ENCODE measurements around the gene FZD8. TPM values are rescaled to one million over a fixed set of nuclear protein-coding genes. Genes with fewer than 3 reads are reported as not detected.

FZD8 gene
- total and polyA plus RNA-seq, 2 donors (not counting 1 experiment from before 2014, with no cell fraction given) = 0.76 to 1.7 TPM

- ATAC-seq (ENCODE audit: low read depth) = no peak
- no peak overlapping the region for H3K27ac ChIP-seq (ENCODE audit: low read length in 2 of 2)
- Mint-ChIP-seq H3K9me3 (ENCODE audit: insufficient read depth) (no peaks in the 10 kb centered on the region), H3K27ac (no peak overlapping the region), H3K4me1 (no peaks in the 10 kb centered on the region), H3K4me3 (no peak overlapping the region), H3K27me3 (no peaks in the 10 kb centered on the region)
- intact Hi-C loops (cut with micrococcal nuclease) = no loop called here
- DNase-seq = no peak
- TF ChIP-seq EZH2 (IDR thresholded peaks at IDR 0.05; ENCODE audit: borderline replicate concordance, insufficient read depth, low read depth, low read length, poor library complexity, severe bottlenecking) (no peak), CTCF (IDR thresholded peaks at IDR 0.05) (no peak)
- no peaks in the 10 kb centered on the region for H3K27me3 ChIP-seq (replicated peaks in 1 of 4; ENCODE audit: control extremely low read depth in 1 of 4, control insufficient read depth in 3 of 4, insufficient read depth in 4 of 4, low read length in 3 of 4)
- no peaks in the 10 kb centered on the region for H3K79me2 ChIP-seq (ENCODE audit: control insufficient read depth, insufficient read depth, low read length)
- ChIA-PET POLR2A (no interaction called here), CTCF (no interaction called here)
- H3K4me2 ChIP-seq (replicated peaks; ENCODE audit: low read depth, low read length, poor library complexity, severe bottlenecking) = no peak overlapping the region
- no peaks in the 10 kb centered on the region for H3K36me3 ChIP-seq (replicated peaks in 1 of 2; ENCODE audit: control extremely low read depth in 1 of 2, control insufficient read depth in 1 of 2, extremely low read depth in 1 of 2, insufficient read depth in 2 of 2, low read length in 1 of 2)
- H3K4me1 ChIP-seq (ENCODE audit: control insufficient read depth in 2 of 2, insufficient read depth in 2 of 2, low read length in 2 of 2) = no peaks in the 10 kb centered on the region
- no peak overlapping the region for H2AFZ ChIP-seq (ENCODE audit: insufficient read depth, low read depth, low read length, poor library complexity, severe bottlenecking)
- H3K9me3 ChIP-seq (ENCODE audit: control extremely low read depth in 1 of 3, control insufficient read depth in 2 of 3, insufficient read depth in 1 of 3, low read length in 2 of 3) = no peaks in the 10 kb centered on the region
- no peaks in the 10 kb centered on the region for H4K20me1 ChIP-seq (ENCODE audit: control insufficient read depth, insufficient read depth, low read length, poor library complexity, severe bottlenecking)
- H3K4me3 ChIP-seq (ENCODE audit: control extremely low read depth in 1 of 5, extremely low read depth in 1 of 5, insufficient read depth in 1 of 5, low read depth in 2 of 5, low read length in 4 of 5) = no peak overlapping the region
- no CpG with 5 or more reads among the region's 1 CpG for WGBS (ENCODE audit: insufficient coverage)
- no peak overlapping the region for H3K9ac ChIP-seq (ENCODE audit: low read length)
Observed at GRCh38 chr10:35675846-35676245, 33.8 kb upstream of the FZD8 start.

GRCh38 chr10:35674843-35675242 is 32.7 kb upstream of the FZD8 start:
- no peak overlapping the region for H3K4me2 ChIP-seq (replicated peaks; ENCODE audit: low read depth, low read length, poor library complexity, severe bottlenecking)
- H3K4me3 ChIP-seq (ENCODE audit: control extremely low read depth in 1 of 5, extremely low read depth in 1 of 5, insufficient read depth in 1 of 5, low read depth in 2 of 5, low read length in 4 of 5) = no peak overlapping the region
- no peaks in the 10 kb centered on the region for H3K36me3 ChIP-seq (replicated peaks in 1 of 2; ENCODE audit: control extremely low read depth in 1 of 2, control insufficient read depth in 1 of 2, extremely low read depth in 1 of 2, insufficient read depth in 2 of 2, low read length in 1 of 2)
- no peaks in the 10 kb centered on the region for H3K79me2 ChIP-seq (ENCODE audit: control insufficient read depth, insufficient read depth, low read length)
- TF ChIP-seq CTCF (IDR thresholded peaks at IDR 0.05) = no peak
- no peak for TF ChIP-seq EZH2 (IDR thresholded peaks at IDR 0.05; ENCODE audit: borderline replicate concordance, insufficient read depth, low read depth, low read length, poor library complexity, severe bottlenecking)
- no peak overlapping the region for H3K9ac ChIP-seq (ENCODE audit: low read length)
- H3K9me3 ChIP-seq (ENCODE audit: control extremely low read depth in 1 of 3, control insufficient read depth in 2 of 3, insufficient read depth in 1 of 3, low read length in 2 of 3) = no peaks in the 10 kb centered on the region
- H3K4me1 ChIP-seq (ENCODE audit: control insufficient read depth in 2 of 2, insufficient read depth in 2 of 2, low read length in 2 of 2) = no peaks in the 10 kb centered on the region
- intact Hi-C loops (cut with micrococcal nuclease) = no loop called here
- H3K27ac ChIP-seq (ENCODE audit: low read length in 2 of 2) = no peak overlapping the region
- CTCF ChIA-PET = no interaction called here
- no peaks in the 10 kb centered on the region for H3K4me1 Mint-ChIP-seq
- no peak for ATAC-seq (ENCODE audit: low read depth)
- H4K20me1 ChIP-seq (ENCODE audit: control insufficient read depth, insufficient read depth, low read length, poor library complexity, severe bottlenecking) = no peaks in the 10 kb centered on the region
- H3K9me3 Mint-ChIP-seq (ENCODE audit: insufficient read depth) = no peaks in the 10 kb centered on the region
- no peak overlapping the region for H3K27ac Mint-ChIP-seq
- no peaks in the 10 kb centered on the region for H3K27me3 ChIP-seq (replicated peaks in 1 of 4; ENCODE audit: control extremely low read depth in 1 of 4, control insufficient read depth in 3 of 4, insufficient read depth in 4 of 4, low read length in 3 of 4)
- H2AFZ ChIP-seq (ENCODE audit: insufficient read depth, low read depth, low read length, poor library complexity, severe bottlenecking) = no peak overlapping the region
- H3K4me3 Mint-ChIP-seq = no peak overlapping the region
- DNase-seq = no peak
- POLR2A ChIA-PET = no interaction called here
- H3K27me3 Mint-ChIP-seq = no peaks in the 10 kb centered on the region

All from B cell (primary cell).